Keratinocyte (primary cell): ENCODE data around the gene PPFIBP2. TPM values are rescaled to one million over a fixed set of nuclear protein-coding genes. Genes with fewer than 3 reads are reported as not detected.

Experiments used
- DNase-seq: peaks from one replicate; pipeline ENCODE4 v3.0.0-alpha.2; 2011; ENCODE audit warnings: low read depth, missing footprints, low spot score
- FAIRE-seq: peaks from 2 replicates; lab custom pipeline; 2011; peaks lifted over from hg19 to GRCh38; lab: Jason Lieb, UNC
- H2AFZ ChIP-seq: 2 replicates; pipeline ENCODE4 v1.6.0; 2012; ENCODE audit warnings: low read length, control low read depth, inconsistent platforms; ENCODE audit not compliant: control insufficient read depth
- H3K27ac ChIP-seq: 2 replicates; pipeline ENCODE4 v1.5.1; 2011; ENCODE audit warnings: low read length; ENCODE audit not compliant: control insufficient read depth, insufficient read depth
- H3K27me3 ChIP-seq: 3 replicates; pipeline ENCODE4 v1.6.0; 2011; ENCODE audit warnings: low read length; ENCODE audit not compliant: control insufficient read depth, insufficient read depth; ENCODE audit errors: extremely low read depth
- H3K36me3 ChIP-seq, 2 experiments: 2 replicates in 1 of 2; 3 replicates in 1 of 2; pipeline ENCODE4 v1.5.1; 2011; ENCODE audit warnings: low read length in 2 of 2, mild to moderate bottlenecking in 1 of 2; ENCODE audit not compliant: control insufficient read depth in 2 of 2, insufficient read depth in 2 of 2; ENCODE audit errors: extremely low read depth in 1 of 2
- H3K4me1 ChIP-seq: 3 replicates; pipeline ENCODE4 v1.5.1; 2011; ENCODE audit warnings: low read length; ENCODE audit not compliant: control insufficient read depth, insufficient read depth; ENCODE audit errors: extremely low read depth
- H3K4me2 ChIP-seq: 3 replicates; pipeline ENCODE4 v1.6.0; 2011; ENCODE audit warnings: low read depth, low read length; ENCODE audit not compliant: control insufficient read depth, insufficient read depth; ENCODE audit errors: extremely low read depth
- H3K4me3 ChIP-seq, 3 experiments: fragments of 200-600 bp in 1 of 3; sonication (generic) in 1 of 3; 2 replicates in 2 of 3; 3 replicates in 1 of 3; pipeline ENCODE4 v1.5.1; 2011 to 2016; ENCODE audit warnings: low read length in 3 of 3, mild to moderate bottlenecking in 3 of 3, control low read depth in 2 of 3, inconsistent platforms in 1 of 3, low read depth in 1 of 3, mixed read lengths in 1 of 3, mixed run types in 1 of 3, moderate library complexity in 1 of 3; ENCODE audit not compliant: control insufficient read depth in 2 of 3, insufficient read depth in 2 of 3; ENCODE audit errors: extremely low read depth in 1 of 3
- H3K79me2 ChIP-seq: 2 replicates; pipeline ENCODE4 v1.6.0; 2012; ENCODE audit warnings: low read length; ENCODE audit not compliant: control insufficient read depth, insufficient read depth
- H3K9ac ChIP-seq: 3 replicates; pipeline ENCODE4 v1.6.0; 2011; ENCODE audit warnings: low read length; ENCODE audit not compliant: control insufficient read depth, insufficient read depth; ENCODE audit errors: extremely low read depth
- H3K9me1 ChIP-seq: 3 replicates; pipeline ENCODE4 v1.6.0; 2011; ENCODE audit warnings: low read length; ENCODE audit not compliant: control insufficient read depth, insufficient read depth; ENCODE audit errors: extremely low read depth
- H3K9me3 ChIP-seq: 2 replicates; pipeline ENCODE4 v1.5.1; 2012; ENCODE audit warnings: low read depth, low read length; ENCODE audit not compliant: control insufficient read depth
- H4K20me1 ChIP-seq: 3 replicates; pipeline ENCODE4 v1.6.0; 2011; ENCODE audit warnings: low read length; ENCODE audit not compliant: control insufficient read depth, insufficient read depth; ENCODE audit errors: extremely low read depth
- EZH2 ChIP-seq: IDR thresholded peaks from one replicate; pipeline ENCODE4 v1.6.1; 2012; ENCODE audit warnings: inconsistent platforms, mild to moderate bottlenecking, low read length, moderate library complexity
- dilution Hi-C: fragments of 300-500 bp; cut with MboI; formaldehyde crosslinking; loops from one replicate; pipeline ENCODE4 v1.7.0; 2020; ENCODE audit warnings: low sequenced_read_pairs; ENCODE audit not compliant: extremely low pct_ligation_motif_present
- polyA minus RNA-seq, 3 experiments: library from RNA; depleted of rRNA, polyadenylated mRNA; stranded (reverse); fragments of >200 nt; gene quantifications; 1 replicate in 1 of 3; 2 replicates in 1 of 3; 3 replicates in 1 of 3; pipeline ENCODE4 v1.2.3, GENCODE V29; 2011
- polyA plus RNA-seq, 5 experiments: library from polyadenylated mRNA; depleted of rRNA in 3 of 5; stranded (reverse) in 3 of 5; stranded (forward) in 1 of 5; unstranded in 1 of 5; fragments of >200 nt; gene quantifications; 1 replicate in 1 of 5; 2 replicates in 3 of 5; 3 replicates in 1 of 5; pipeline versions ENCODE4 v1.2.1 to v1.2.3, GENCODE V29; 2011 to 2012; ENCODE audit warnings: missing spikeins in 2 of 5, low read depth in 1 of 5, low replicate concordance in 1 of 5
- TF ChIP-seq, protein P1 (sequence below), 3 experiments: IDR thresholded peaks in 1 of 3; conservative IDR thresholded peaks in 1 of 3; optimal IDR thresholded peaks in 1 of 3; 2 replicates in 2 of 3; 3 replicates in 1 of 3; pipeline versions ENCODE3 to v1.5.1; 2011; ENCODE audit warnings: low read length in 3 of 3, mild to moderate bottlenecking in 3 of 3, moderate library complexity in 2 of 3, control low read depth in 1 of 3, inconsistent platforms in 1 of 3; ENCODE audit not compliant: insufficient read depth in 2 of 3; ENCODE audit errors: extremely low read depth in 1 of 3

The PPFIBP2 gene
- polyA plus RNA-seq (6.8 to 11.0 TPM (median 11.0 TPM) in 3 replicates), polyA minus RNA-seq (16.8 to 42.4 TPM (median 18.8 TPM) in 3 replicates)
- polyA plus RNA-seq (2011; ENCODE audit: low read depth) = 40.5 TPM
- 6.4 and 13.4 TPM in 2 replicates for polyA plus RNA-seq (2011; cell fraction: cytosol; rRNA removed)
- polyA plus RNA-seq (2011; cell fraction: nucleus; rRNA removed) = 22.2 and 30.8 TPM in 2 replicates
- 5.7 and 31.4 TPM in 2 replicates for polyA plus RNA-seq (2012; ENCODE audit: low replicate concordance)
- polyA minus RNA-seq (2011; cell fraction: cytosol; rRNA and poly(A)+ RNA removed) = 10.7 TPM
- 18.6 and 20.6 TPM in 2 replicates for polyA minus RNA-seq (2011; cell fraction: nucleus; rRNA and poly(A)+ RNA removed)

DNA sequence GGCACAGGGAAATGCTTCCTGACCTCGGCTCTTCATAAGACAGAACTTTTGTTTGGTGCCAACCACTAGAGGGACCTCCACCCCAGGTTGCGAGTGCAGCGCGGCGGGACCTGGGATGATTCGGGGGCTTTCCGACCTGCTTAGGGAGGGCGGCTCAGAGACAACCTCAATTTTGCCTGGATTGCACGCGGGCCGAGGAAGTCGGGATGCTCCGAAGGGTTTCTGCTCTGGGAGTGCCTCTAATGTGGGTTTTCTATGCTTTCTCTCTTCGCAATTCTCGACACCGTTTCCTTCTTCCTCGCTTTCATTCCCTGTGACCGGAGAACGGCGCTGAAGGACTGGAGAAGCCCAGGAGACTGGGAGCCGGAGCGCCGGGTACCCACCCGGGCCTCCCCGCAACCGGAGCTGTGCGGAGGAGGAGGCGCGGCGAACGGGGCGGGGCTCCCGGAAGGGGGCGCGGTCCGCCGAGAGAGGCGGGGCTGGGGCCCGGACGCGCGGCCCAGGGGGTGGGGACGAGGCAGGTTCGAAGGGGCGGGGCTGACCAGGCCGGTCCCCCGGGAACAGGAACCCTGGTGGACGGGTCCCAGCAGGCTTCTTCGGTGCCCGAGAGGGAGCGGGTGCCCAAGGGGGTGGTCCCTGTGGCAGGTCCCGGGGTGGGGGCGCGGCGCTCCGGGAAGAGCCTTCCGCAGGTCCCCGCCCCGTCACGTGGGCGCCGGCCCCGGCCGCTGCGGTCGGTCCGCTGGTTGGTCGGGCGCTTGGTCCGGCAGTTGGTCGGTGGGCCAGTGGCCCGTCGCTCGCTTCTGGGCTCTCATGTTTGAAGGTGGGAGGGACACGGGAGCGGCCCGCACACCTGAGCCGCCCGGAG lies at the start of gene PPFIBP2:
PPFIBP2 (plus strand) TSS at position 766 of the 865 bp plus-strand sequence. CDS start 35,477 bp downstream, outside the sequence.
- no peaks in the 10 kb centered on the region for H3K36me3 ChIP-seq
- H3K27me3 ChIP-seq = peaks cover 4% of the 10 kb centered on the region
- peaks cover 14% of the 10 kb centered on the region for H3K4me1 ChIP-seq
- DNase-seq (no peak), FAIRE-seq (peak; percentile 75)
- H2AFZ ChIP-seq = peak within 1 kb of the TSS; percentile 90
- no peaks in the 10 kb centered on the region for H3K9me1 ChIP-seq
- H3K9me3 ChIP-seq = no peaks in the 10 kb centered on the region
- dilution Hi-C loops = no loop called here
- H3K79me2 ChIP-seq = no peaks in the 10 kb centered on the region
- TF ChIP-seq EZH2 = no peak
- TF ChIP-seq, protein P1, sequence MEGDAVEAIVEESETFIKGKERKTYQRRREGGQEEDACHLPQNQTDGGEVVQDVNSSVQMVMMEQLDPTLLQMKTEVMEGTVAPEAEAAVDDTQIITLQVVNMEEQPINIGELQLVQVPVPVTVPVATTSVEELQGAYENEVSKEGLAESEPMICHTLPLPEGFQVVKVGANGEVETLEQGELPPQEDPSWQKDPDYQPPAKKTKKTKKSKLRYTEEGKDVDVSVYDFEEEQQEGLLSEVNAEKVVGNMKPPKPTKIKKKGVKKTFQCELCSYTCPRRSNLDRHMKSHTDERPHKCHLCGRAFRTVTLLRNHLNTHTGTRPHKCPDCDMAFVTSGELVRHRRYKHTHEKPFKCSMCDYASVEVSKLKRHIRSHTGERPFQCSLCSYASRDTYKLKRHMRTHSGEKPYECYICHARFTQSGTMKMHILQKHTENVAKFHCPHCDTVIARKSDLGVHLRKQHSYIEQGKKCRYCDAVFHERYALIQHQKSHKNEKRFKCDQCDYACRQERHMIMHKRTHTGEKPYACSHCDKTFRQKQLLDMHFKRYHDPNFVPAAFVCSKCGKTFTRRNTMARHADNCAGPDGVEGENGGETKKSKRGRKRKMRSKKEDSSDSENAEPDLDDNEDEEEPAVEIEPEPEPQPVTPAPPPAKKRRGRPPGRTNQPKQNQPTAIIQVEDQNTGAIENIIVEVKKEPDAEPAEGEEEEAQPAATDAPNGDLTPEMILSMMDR (optimal IDR thresholded peaks at IDR 0.05 in 1 of 3, IDR thresholded peaks at IDR 0.05 in 1 of 3, conservative IDR thresholded peaks at IDR 0.05 in 1 of 3; ENCODE audit: extremely low read depth in 1 of 3, insufficient read depth in 2 of 3, low read length in 3 of 3) = peak; percentile 74 to 87 (median 75)
- H3K4me3 ChIP-seq = peak within 1 kb of the TSS; percentile 71 to 88 (median 73)
- peak within 1 kb of the TSS; percentile 61 for H3K27ac ChIP-seq
- H3K9ac ChIP-seq = peak within 1 kb of the TSS; percentile 71
- H4K20me1 ChIP-seq = no peaks in the 10 kb centered on the region
- peak within 1 kb of the TSS; percentile 89 for H3K4me2 ChIP-seq

DNA sequence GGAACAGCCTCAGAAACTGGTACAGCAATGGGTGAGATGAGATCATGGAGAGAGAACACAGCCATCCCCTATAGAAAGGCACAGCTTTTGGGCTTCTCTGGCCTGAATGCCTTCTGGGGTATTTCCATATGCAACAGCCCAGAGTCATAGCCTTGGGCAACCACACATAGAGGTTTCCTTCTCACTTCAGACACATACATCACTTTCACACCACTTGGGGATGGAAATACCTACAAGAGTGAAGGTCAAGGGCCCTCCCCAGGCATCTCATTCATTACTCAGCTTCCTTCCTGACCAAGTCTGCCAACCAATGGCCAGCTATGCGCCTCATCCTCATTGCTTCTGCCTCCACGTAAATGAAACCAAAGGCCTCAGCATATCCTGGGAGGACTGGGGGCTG lies 46.1 kb upstream of the PPFIBP2 start:
- H3K36me3 ChIP-seq = no peaks in the 10 kb centered on the region
- DNase-seq (no peak), FAIRE-seq (no peak)
- H3K9ac ChIP-seq = no peak overlapping the region
- H3K27ac ChIP-seq = no peak overlapping the region
- no peaks in the 10 kb centered on the region for H3K9me1 ChIP-seq
- dilution Hi-C loops = no loop called here
- H3K4me3 ChIP-seq = no peak overlapping the region
- H3K79me2 ChIP-seq = no peaks in the 10 kb centered on the region
- H3K9me3 ChIP-seq = no peaks in the 10 kb centered on the region
- no peaks in the 10 kb centered on the region for H3K4me1 ChIP-seq
- no peak overlapping the region for H3K4me2 ChIP-seq
- TF ChIP-seq EZH2 = no peak
- TF ChIP-seq, protein P1 (optimal IDR thresholded peaks at IDR 0.05 in 1 of 3, IDR thresholded peaks at IDR 0.05 in 1 of 3, conservative IDR thresholded peaks at IDR 0.05 in 1 of 3; ENCODE audit: extremely low read depth in 1 of 3, insufficient read depth in 2 of 3, low read length in 3 of 3) = no peak
- no peaks in the 10 kb centered on the region for H4K20me1 ChIP-seq
- H3K27me3 ChIP-seq = no peaks in the 10 kb centered on the region
- no peak overlapping the region for H2AFZ ChIP-seq
